HG03520 (cell line): ENCODE measurements around the gene LMBR1L.

ENCODE experiments used
- ATAC-seq: cut with Tn5 transposase; IDR thresholded peaks from one replicate; pipeline ENCODE4 v1.9.1; 2021; ENCODE audit warnings: mild to moderate bottlenecking, moderate library complexity; ENCODE audit not compliant: unreplicated experiment

LMBR1L gene

DNA sequence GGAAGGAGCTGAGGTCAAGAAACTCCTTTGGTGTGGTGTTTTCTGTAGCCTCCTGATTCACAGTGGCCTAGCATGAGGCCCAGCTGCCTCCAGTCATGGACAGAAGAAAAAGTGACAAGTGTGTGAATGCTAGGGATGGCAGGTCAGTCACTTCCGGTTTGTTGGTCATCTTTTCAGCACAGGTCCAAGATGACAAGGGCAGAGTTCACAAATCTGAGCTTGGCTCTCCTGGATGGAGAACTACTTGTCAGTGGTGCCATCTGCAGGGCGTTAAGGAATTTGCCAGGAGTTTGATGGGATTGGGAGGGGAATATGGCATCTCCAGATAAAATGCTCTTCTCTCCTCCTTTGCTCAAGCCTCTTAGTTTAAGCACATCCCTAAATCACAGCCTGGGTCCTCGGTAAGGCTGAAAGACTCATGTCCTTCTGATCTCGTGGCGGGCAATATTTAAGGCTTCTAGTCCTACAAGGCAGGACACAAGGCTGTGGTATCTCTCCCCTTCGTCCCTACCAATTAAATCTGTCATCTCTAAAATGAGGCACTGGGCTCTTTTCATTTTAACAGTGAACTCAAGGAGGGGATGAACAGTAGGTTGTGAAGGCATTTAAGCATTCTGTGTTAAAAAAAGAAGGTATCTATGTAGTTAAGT is 10.5 kb upstream of the LMBR1L start:
- no peak for ATAC-seq

GRCh38 chr12:49111206-49111605 is 559 bp upstream of the LMBR1L start:
- no peak for ATAC-seq

DNA sequence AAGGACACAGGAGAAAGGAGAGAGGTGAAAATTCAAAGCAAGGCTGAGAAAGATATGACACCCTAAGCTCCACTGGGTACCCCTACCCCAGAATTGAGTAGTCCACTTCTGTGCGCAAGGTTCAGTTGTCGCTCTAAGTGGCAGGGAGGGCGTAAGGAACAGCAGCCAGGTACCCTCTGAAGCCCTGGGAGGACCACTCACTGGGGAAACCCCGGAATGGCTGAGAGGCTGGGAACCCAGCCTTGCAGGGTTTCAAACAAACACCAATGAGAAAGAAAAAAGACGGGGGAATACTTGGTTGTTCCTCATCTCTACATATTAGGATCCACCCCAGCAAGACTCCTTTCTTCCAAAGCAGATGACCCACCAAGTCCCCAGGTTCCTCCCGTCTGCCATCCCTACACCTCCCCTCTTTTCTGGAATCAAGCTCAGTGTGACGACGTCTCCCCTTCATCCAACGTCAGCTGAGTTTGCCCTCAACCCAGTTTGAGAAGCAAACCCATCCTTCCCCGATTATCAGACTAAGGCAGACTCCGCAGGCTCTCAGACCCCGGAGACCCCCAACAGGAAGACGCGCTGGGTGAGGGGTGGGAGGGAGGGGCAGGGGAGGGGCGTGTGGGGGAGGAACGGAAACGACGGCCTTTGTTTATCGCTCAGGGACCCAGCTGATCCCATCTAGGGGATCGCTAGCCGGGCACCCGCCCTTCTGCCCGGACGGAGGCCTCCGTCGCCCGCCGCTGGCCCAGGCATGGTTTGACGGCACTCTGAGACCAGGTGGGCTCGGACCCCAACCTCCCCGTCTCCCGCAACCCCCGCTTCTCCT is 795 bp downstream of the LMBR1L start:
- ATAC-seq = no peak

DNA sequence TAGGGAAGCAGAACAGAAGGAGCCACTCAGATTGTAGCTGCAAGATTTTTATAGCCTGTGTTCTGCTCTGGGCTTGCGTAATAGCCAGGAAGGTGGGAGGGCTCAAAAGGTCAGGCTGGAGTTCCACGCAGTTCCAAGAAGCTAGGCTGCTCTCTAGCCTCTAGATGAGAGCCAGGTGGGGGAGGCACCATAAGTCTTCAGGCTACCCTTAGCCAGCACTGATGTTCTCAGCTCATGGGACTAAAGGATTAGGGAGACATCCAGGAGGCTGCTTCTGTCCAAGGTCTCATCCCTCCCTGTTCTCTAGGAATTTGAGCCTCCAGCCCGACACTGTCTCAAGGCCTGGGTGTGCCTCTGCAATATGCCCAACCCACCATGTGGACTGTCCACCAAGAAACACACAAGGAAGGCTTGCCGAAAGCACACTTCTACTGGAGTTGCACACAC is 1.7 kb downstream of the LMBR1L start:
- no peak for ATAC-seq

GRCh38 chr12:49105504-49106084 is 5.1 kb downstream of the LMBR1L start:
- no peak for ATAC-seq

GRCh38 chr12:49104822-49105221 is 5.8 kb downstream of the LMBR1L start:
- ATAC-seq = no peak

GRCh38 chr12:49100380-49100779 is 10.3 kb downstream of the LMBR1L start:
- no peak for ATAC-seq

DNA sequence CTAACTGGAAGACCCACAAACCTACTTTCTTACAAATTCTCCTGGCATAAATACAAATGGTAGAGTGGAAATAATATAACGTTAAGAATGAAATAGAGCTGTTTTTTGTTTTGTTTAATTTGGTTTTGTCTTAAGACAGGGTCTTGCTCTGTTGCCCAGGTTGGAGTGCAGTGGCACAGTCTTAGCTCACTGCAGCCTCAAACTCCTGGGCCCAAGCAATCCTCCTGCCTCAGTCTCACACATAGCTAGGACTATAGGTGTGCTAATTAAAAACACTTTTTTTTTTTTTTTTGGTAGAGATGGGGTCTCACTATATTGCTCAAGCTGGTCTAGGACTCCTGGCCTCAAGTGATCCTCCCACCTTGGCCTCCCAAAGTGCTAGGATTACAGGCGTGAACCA is 11.9 kb downstream of the LMBR1L start:
- no peak for ATAC-seq

GRCh38 chr12:49098035-49098451 is 12.6 kb downstream of the LMBR1L start:
- ATAC-seq = no peak

GRCh38 chr12:49097381-49097780 is 13.3 kb downstream of the LMBR1L start:
- ATAC-seq = no peak

DNA sequence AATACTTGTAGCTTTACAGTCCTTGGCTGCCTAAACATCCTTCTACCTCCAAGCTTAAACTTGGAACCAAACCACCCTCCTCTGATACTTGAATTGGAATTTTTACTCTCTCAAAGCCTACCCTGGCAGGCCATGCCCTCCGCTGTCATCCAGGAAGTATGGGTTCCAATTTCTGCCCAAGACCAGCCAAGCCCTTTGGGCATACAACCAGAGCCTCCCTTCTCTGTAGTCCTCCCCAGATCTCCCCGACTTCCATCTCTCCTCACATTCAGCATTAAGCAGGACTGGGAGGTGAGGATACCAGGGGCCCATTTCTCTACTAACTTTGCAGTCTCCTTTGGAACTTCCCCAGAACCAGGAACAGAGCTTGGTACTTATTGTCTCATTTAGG is 15.7 kb downstream of the LMBR1L start:
- no peak for ATAC-seq

DNA sequence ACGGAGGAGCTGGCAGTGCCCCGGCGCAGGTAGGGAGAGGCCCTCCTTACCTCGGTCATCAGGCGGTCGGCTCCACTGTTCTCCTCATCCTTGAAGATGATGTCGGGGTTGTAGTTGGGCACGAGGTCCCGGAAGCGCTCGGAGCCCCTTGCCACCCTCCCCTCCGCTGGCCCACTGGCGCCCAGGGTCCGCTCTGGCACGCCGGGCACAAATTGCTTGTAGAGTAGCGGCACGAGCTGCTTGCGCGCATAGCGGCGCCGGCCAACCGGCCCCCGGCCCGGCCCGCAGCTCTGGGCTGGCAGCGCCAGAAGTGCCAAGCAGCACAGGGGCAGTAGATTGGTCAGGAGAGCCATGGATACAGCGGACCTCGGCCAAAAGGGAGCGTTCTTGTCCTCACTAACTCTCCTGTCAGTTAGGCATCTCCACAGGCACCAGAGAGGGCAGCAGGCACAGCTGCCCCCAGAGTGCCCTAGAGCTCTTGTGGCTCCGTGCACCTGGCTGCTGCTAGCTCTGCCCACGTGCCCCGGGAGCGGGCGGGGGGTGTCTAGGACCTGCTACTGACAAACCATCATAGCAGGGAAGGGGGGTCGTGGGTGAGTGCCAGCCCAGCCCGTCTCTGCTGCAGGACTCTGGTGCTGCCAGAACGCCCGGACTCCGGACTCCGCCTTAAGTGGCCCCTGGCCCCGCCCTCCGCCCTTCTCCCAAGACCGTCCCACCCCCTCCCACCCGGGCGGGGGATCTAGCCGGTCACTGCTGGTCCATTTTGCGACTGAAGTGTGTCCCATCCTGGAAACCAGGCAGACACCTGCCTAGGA is 16.3 kb downstream of the LMBR1L start, which contains the start of gene DHH:
Gene DHH, minus strand, starts transcription at position 642 of the 815 bp plus-strand sequence. Its CDS starts 289 bp downstream, at position 353.
- no peak for ATAC-seq

DNA sequence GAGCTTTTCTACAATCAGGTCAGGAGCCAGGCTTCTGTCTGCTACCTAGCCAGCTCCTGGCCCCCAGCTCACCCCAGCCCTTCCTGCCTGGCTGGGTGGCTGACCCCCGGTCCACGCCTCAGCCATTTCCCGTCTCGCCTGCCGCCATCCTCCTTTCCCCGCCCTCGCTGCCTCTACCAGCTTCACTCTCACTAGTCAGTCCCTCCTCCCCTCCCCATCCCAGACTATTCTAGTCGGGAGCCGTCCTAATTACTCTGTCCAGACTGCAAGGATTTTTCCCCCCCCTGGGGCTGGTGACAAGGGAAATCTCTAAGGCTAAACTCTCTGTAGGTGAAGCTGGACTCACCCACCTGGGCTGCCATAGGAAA is 16.9 kb downstream of the LMBR1L start:
- ATAC-seq = no peak

DNA sequence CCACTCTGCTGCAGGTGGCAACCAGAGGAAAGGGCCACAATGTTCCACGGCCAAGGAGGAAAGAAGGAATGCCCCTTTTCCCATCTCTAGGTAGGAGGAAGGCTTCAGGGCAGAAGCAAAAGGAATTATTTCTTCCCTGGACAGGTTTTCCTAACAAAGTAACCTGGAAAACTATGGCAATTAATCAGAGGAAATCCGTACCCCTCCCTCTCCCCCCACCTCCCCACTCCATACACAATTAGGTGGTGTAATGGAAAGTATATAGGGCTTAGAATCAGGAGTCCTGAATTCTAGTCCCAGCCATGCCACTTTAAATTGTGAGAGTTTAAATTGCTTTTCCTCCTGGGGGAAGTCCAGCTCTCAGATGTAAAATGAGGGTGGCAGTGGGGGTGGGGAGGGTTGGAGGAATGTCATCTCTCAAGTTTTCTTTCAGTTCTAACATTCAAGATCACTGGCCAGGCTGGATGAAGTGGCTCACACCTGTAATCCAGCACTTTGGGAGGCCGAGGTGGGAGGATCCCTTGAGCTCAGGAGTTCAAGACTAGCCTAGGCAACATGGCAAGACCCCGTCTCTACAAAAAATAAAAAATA is 17.7 kb downstream of the LMBR1L start:
- ATAC-seq = no peak

GRCh38 chr12:49092086-49092815 is 18.4 kb downstream of the LMBR1L start:
- ATAC-seq = no peak

GRCh38 chr12:49091836-49092085 is 18.9 kb downstream of the LMBR1L start:
- no peak for ATAC-seq

DNA sequence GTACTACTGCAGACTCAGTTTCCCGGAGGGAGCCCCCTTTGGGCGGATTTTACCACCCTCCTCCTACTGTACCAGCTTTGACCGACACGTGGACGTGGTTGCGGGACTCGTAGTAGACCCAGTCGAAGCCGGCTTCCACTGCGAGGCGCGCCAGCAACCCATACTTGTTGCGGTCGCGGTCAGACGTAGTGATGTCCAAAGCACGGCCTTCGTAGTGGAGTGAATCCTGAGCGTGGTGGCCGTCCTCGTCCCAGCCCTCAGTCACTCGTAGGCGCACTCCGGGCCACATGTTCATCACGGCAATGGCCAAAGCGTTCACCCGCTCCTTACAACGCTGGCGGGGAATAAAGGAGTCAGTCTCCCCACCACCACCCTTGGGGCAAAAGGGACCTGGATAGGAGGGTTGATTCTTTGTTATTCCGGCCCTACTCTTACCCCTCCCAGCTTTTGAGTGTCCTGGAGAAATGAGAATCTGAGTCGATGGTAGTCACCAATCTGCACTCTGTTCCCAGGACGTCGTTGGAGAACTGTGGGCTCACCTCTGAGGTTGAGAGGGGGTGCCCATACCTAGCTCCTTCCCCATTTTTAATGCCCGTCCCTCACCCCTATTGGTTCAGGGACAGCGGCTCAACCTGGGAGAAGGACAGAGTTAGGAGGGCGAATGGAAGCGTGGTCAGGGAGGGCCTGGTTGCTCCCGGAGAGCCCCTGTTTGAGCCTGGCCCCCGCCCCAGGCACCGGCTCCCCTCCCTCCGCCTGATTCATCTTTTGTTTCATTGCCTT is 19.4 kb downstream of the LMBR1L start:
- no peak for ATAC-seq

DNA sequence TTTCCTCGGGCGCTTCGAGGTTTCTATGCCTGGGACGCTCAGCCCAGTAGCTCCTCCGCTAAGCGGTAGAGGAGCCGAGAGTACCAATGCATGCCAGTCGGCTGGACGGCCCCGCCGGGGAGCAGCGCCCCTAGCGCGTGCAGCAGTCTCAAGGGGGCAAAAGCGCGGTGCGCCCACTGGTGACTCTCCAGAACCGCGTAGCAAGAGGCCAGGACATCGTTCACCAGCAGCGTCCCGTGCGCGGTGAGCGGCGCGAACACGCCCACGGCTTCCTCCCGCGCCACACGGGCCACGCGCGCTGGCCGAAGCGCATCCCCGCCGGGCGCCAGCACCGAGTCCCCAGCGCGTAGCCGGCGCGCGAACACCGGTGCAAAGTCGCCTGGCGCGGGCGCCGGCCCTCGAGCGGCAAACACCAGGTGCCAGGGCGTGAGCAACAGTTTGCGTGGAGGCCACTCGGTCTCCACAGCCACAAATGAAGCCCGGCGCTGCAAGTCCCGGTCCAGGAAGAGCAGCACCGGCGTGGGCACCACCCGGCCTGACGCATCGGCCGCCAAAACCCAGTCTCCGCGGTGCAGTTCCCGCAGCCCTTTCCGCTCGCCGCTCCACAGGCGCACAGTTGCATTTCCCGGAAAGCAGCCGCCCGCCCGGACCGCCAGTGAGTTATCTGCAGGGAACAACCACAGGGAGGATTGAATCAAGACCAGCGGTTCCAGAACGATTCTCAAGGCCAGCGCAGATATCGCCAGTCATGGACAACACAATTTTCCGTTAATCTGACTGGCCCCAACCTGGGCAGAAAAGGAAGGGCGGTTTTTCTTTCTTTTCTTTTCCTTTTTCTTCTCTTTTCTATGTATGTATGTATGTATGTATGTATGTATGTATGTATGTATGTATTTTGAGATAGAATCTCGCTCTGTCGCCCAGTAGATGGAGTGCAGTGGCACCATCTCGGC is 20.6 kb downstream of the LMBR1L start:
- no peak for ATAC-seq
